Hypothalamus (tissue), 51 donors: ENCODE measurements around the gene CTNND2.

ENCODE experiments used
- DNase-seq, 51 donors: peaks; one replicate each; lab custom pipeline; 2025; lab: John Stamatoyannopoulos, UW

The CTNND2 gene

DNA sequence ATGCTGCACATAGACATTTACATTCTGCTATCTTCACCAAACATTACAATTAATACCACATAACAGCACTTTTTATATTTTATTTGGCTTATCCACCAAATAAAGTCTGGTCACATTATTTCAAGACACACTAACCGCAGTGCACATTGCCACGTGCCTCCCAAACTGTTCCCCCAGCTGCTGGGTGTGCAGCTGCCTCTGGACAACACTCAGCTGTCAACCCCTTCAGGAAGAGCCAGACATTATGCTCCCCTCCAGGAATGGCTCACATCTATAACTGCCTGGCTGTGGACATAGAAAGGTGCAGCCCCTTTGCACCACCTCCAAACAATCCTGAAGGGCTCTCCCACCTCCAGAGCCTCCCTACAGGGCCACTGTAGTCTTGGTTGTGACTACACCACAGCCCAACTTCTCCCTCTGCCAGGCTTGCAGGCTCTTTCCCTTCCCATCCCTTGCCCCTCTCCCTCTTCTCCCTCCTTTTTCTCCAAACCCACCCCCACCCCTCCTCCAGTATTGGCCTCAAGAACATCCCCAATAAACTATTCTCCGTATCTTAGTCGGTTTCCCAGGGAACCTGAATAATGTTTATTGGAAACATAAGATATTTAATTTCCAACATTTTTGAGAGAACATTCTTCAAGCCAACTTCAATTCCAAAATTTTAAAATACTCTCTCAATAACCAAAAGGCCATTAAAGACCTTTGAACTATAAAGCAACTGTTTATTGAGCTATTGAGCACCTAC lies 372.3 kb downstream of the CTNND2 start:
- peak in 3 of 51 donors; percentile 16 to 37 (median 30) for DNase-seq

DNA sequence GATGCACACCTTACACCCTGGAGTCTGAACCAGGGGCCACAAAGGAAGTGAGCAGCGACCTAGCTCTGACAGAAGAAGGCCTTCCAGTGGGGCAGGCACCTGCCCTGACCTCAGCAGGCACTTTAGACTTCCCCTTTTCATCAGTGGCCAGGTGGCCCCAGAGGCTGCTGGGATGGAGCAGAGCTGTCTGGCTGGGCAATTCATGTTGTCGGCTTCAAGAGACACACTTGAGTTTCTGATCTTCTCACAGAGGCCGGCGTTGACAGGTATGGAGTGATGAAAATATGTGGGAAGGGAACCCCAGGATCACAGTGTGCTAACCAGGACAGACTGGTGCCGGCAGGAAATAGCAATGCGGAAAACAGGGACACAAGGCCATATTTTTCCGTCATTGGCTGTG lies 375.5 kb downstream of the CTNND2 start:
- no peak for DNase-seq

DNA sequence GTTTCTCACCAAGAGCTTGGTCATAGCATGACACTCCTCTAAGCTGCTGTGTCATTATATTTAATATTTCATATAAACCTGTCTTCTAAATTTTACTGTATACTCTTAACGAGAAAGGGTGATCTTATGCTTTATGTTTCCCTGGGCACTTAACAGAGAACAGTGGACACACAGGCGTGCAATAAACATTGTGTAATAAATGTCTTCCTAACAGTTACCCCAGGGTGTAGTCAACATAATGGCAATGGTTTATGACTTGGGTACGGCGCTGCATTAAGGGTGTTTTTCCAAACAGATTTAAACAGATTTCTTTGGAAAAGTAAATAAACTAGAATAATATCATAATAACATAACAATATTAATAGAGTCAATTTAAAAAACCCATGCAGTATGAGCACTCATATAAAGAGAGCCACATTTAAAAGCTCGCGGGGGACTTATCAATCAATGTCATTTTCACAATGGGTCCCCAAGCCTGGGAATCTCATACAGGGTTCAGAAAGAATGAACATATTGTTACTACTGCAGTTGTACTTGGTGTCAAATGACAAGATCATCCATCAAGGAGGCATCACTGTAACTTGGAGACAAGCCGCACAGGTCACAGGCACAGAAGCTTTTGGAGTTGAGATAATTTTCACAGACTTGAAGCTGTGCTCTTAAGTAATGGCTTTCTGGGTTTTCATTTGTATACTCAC lies 376.4 kb downstream of the CTNND2 start:
- no peak for DNase-seq

DNA sequence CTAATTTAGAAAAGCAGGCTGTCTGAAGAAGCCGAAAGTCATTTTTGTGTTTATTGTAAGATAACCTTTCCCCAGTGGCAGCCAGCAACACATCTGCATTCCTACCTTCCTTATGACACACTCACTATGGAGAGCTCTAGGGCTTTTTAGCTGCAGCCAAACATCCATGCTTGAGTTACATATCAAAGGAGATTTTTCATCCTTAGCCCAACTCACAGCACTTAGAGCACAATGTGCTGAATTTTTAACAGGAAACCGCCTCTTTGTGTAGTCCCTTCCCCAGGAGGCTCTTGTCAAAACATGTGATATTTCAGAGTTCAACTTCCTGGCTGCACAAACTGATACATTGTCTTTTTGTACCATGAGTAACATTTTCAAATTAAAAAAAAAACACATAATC lies 379.2 kb downstream of the CTNND2 start:
- DNase-seq: peak in 1 of 51 donors; percentile 21

DNA sequence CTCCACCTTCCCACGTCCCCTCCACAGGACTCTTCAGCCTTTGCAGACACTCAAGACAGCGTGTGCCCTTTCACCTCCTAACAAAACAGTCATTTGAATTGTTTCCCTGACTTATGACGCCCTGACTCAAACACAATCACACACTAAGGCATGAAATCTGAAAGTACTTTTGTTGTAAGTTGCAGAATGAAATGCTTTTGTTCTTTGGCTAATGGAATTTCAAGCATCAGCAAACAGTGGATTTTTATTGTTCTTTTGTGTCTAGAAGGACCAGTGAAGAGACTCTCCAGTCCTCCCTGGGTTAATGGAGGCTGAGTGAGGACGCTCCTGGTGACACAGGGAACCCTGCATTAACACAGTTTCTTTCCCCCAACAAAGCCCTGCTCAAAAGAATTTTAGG lies 380.1 kb downstream of the CTNND2 start:
- DNase-seq: peak in 4 of 51 donors; percentile 39 to 90 (median 56)

DNA sequence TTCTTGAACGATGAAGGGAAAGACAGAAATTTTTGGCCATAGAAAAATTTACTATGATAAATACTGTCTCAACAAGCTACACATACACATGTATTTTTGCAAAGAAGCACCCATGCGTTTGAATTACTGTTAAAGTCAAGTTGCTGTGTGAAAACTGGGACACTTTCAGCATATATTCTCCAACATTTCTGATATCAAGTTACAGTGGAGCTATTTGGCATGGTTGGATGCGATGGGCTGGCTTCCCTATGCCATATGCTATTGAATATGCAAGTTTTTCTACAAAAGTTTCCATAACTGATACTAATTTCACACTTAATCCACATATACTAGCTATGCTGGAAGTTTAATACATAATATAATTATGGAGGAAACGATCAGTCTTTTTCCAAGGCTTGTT lies 381.4 kb downstream of the CTNND2 start:
- no peak for DNase-seq

DNA sequence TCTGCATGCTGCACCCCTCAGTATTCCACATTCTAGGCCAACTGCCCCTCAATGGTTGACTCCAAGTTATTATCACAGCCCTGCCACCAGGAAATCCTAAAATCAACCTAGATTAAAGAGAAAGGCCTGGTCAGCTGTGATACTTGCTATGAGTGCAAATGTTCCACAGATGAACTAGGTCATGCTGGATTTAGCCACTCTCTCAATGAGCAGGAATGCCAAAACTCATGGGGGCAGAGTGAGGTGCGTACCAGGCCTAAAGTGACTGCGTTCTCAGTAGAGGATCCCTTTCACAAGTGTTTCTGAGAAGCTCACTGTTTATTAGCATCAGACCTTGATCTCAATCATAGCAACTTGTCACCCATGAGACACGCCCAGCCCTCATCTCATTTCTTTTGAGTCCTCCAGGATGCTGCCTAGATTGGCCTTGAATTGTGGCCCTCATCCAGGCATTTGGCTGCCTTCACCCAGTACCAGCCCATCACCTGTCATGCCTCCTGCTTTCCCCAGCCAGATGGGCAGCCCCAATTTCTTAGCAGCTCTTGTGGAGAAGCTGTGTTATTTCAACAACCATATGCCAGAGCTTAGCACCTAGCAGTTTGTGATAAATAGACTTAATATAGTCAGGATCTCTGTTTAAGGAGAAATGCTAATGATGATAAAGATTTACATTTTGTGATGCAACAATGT lies 383.9 kb downstream of the CTNND2 start:
- no peak for DNase-seq

DNA sequence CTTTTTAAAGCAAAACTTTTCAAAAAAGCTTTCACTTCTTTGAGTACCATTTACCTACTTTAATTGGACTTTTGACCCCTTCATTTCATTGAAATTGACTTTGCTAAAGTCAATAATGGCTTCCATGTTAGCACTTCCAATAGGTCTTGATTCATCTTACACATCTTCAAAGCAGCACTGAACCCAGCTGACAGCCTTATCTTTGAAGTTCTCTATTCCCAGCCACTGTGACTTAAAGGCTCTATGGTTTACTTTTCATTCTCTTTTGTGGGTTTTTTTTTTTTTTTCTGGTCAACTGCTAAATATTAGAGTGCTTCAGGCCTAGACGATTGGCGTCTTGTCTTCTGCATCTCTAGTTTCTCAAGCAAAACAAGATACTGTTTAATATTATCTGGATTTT lies 385.0 kb downstream of the CTNND2 start:
- DNase-seq: no peak

DNA sequence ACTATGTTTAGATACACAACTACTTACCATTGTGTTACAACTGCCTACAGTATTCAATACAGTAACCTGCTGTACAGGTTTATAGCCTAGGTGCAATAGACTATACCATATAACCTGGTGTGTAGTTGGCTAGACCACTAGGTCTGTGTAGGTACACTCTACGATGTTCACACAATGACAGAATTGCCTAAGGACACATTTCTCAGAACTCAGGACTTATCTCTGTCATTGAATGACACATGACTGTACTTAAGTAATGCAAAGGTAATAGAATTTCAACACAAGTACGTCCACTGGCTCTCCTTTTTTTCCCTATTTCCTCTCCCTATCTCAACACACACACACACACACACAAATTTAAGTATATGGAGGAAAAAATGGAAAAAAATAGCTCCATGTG lies 385.6 kb downstream of the CTNND2 start:
- no peak for DNase-seq

DNA sequence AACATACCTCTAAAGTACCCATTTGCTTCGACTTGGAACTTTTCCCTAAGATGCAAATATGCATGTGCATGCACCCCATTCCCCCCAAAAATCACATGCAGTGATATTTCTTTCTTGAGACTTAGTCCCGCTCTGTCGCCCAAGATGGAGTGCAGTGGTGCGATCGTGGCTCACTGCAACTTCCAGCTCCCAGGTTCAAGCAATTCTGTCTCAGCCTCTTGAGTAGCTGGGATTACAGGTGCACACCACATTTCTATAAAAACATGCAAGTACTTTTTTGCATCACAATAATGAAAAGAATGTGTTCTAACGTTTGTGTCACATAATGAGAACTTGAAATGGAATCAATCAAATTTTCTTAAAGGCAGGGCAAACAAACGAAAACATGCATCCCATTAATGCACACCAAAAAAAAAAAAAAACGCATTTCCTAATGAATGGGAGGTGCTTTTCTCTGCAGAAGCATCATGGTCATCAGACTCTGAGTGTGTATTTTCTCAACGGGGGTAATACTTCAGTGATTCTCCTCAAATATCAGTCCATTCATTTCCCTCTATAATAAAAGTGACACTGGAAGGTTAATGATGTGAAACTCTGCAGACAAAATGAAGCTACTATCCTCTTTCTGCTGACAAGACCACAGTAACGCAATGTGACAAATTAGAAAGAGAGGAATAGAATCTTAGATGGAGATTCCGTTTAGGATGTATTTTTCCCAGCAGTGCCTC lies 389.4 kb downstream of the CTNND2 start:
- DNase-seq: no peak

DNA sequence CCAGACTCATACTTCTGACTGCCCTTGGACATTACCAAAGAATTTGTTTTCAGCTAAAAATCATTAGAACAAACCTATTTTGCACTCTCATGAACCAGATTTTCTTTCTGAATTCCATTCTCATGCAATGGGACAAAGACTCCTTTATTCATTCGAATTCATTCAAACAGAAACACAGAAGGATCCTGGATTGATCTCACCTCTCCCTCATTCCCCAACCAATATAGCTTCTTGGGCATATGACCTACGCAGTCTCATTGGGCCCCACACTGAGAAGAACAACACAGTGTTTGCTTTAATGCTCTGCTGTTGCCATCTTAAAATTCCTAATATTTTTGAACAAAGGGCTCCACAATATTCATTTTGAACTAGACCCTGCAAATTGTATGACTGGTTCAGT lies 392.4 kb downstream of the CTNND2 start:
- no peak for DNase-seq

DNA sequence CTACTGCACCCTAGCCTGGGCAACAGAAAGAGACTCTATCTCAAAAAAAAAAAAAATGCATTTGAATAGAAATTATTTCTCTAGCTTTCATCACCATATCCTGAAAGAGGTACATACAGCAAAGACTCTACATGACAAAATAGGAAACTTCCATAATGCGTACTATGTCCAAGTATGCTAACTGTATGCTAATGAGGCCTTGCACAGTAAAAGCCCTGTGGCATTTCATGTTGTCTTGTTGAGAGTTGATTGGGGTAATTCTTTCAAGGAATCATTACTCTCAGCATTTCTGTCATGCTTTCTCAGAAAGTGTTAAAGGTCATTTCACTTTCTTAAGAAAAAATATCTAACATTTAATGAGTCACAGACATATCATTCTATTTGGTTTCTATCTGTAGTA lies 393.4 kb downstream of the CTNND2 start:
- DNase-seq: no peak

DNA sequence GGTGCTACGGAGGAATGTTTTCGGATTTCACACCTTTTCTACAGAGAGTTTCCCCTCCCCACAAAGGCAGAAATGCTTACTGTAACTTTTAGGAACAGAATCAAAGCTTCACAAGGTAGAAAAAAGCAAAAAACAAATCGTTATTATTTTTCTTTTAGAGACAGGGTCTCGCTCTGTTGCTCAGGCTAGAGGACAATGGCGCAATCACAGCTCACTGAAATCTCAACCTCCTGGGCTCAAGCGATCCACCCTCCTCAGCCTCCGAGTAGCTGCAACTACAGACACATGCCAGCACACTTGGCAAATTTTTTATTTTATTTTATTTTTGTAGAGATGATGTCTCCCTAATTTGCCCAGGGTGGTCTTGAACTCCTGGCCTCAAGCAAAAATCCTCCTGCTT lies 394.5 kb downstream of the CTNND2 start:
- no peak for DNase-seq

DNA sequence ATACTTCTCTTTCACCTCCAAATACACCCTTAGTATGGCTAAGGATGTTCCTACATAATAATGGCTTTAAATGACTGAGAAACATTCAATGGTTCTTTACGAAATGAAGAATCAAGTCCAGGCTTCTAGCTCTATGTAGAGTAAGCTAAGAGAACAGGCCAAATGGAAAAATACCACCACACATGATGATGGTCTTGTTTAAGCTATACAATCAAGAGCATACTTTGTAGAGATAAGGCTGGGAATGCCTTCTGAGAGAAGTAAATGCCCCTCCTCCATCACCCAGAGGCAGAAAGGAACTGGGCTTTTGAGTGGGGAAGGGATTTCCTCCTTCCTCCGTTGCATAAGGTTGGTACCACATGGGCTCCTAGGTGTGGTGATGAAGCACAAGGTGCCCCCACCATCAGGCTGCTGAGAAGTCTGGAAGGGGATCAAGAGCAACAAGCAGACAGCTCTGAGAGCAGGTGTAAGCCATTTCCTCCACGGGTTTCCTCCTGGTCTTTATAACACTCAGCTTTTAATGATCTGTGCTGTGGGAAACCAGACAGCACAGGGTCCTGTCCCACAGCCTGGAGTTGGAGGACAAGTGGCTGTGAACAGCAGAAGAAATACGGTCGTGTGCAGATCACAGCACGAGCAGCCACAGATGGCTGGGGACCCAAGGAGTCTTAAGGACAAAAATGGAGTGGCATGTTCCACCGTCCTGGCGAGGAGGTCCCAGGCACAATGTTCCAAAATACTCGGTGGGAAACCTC lies 396.9 kb downstream of the CTNND2 start:
- peak in 1 of 51 donors; percentile 25 for DNase-seq

DNA sequence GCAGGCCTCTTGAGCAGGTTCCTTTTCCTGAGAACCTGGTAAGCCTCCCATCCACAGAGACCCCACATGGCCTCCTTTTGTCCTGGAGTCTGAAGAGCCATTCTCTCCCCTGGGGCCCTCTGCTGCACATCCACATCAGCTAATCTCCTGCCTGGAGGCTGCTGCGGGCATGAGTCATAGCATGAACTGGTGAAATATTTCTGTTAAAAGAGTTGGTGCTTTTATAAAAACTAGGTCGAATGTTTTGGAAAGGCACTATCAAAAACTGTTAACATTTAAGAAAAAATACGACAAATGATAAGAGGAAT lies 399.4 kb downstream of the CTNND2 start:
- no peak for DNase-seq

DNA sequence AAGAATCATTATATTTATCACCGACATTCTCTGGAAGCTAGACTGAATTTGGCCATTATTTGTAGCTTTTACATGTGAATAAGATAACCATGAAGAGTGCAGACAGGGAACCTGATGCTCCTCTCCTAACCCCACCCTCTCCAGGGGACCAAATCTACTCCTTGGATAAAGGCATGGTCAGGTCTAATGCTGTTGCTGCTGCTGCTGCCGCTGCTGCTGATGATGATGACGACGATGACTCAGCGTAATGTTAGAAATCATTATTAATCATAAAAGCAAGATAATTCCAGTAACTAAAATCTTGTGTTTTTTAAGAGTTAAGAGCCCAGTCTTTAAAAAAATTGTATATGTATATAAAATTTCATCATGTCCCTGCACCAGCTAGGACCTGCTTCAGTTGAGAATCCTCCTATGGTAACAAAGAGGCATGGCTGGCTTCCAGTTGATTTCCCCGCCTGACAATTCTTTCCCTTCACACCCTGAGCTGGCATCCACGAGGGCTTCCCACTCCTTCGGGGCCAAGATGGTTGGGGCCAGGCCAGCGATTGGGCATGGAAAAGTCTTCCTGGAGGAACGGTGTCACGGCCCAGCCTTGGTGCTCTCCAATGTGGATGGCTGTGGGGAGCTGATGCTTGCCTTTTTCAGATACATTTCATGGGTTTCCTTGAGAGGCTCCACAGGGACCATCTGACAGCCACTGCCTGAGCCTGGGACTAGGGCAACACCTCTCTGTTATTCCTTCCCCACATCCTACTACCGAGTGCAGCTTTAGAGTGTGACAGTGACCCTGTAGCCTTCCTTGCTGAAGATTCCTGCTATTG lies 400.0 kb downstream of the CTNND2 start:
- DNase-seq: peak in 2 of 51 donors; percentile 19 to 29

DNA sequence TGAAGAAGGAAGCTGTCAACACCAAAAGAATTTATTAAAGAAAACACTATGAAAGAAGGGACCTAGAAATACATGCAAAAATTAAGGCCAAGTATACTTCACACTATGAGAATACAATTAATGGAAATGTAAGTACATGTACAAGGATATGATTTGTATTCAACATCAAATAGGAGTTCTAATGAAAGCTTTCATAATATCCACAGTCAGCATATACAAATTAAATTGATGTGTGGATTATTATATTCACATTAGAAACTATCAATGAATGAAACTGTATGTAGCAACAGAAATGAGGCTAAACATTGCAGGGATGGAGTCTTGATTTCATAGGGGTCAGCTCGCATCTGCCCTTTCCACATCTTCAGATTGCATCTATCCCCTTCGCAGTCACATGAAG lies 401.5 kb downstream of the CTNND2 start:
- DNase-seq: no peak

DNA sequence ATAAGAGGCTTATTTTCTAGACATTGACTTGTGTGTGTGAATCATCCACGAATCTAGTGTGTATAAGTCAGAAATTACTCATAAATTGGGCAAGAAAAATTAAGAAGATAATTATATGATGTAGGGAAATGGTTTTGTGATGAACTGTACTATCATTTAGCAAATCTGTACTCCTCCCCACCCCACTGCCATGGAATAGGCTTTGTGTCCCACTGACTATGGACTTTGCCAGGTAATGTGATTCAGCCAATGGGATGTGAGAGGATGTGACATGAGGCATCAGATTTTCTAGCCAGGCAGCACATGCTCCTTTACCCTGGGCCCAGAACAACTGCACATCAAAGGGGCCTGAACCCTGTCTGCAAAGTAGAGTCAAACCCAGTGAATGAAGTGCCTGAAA lies 406.6 kb downstream of the CTNND2 start:
- no peak for DNase-seq

DNA sequence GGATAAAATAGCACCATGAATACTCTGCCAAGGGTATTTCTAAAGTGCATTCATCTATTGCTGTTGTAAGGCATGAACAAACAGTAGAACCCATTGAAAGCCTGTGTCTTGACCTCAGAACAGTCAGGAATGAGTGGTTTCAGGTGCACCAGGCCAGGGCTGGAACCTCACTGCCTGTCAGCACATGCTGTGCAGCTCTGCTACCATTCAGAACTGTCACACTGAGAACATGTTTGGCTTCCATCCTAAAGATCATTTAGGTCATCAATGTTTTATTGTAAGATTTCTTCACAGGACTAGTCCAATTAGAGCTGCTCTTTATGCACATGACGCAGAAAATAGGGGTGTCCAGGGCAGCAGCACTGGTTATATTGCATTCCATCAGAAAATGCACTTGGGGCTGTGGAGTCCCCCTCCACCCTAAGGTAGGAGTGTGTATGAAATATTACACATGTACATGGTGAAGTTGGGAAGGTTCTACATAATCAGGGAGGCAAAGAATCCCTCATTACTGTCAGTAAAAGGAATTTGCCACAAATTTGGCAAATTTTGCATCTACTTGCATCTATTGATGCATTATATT lies 408.0 kb downstream of the CTNND2 start:
- no peak for DNase-seq
